GM12891 (cell line): Measurements from ENCODE around the gene SLC43A3.

Source experiments
- POLR2A ChIP-seq: IDR thresholded peaks from 2 replicates; pipeline ENCODE4 v1.6.1; 2011; ENCODE audit warnings: low read depth, low read length, control low read depth
- POLR2AphosphoS5 ChIP-seq: IDR thresholded peaks from 2 replicates; pipeline ENCODE4 v1.6.1; 2011; ENCODE audit warnings: low read depth, low read length, control low read depth
- POU2F2 ChIP-seq: IDR thresholded peaks from 2 replicates; pipeline ENCODE4 v1.6.1; 2011; ENCODE audit warnings: low read depth, mild to moderate bottlenecking, control low read depth, low read length, moderate library complexity
- TAF1 ChIP-seq: IDR thresholded peaks from 2 replicates; pipeline ENCODE4 v1.6.1; 2011; ENCODE audit warnings: low read depth, low read length, control low read depth

DNA sequence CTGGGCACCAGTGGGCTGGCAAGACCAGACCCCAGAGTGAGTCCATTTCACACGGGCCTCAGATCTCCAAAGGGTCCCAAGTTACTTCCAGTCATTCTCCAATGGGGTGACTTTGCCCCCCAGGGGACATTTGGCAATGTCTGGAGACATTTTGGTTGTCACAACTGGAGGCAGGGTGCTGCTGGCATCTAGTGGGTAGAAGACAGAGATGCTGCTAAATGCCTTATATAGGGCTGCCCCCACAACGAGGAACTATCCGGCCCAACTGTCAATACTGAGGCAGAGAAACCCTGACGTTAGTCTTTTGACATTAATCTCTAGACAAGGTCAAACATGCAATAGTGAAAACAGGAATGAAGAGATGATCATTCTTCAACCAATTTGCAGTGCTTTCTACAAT is 39.8 kb upstream of the SLC43A3 start:
- TF ChIP-seq POLR2AphosphoS5 (no peak), POLR2A (no peak), TAF1 (no peak), POU2F2 (no peak)
